Fibroblast of lung (primary cell): ENCODE measurements around the gene CACNB2.

Source experiments
- EZH2 ChIP-seq: IDR thresholded peaks from 2 replicates; pipeline ENCODE4 v1.5.1; 2012; ENCODE audit warnings: low read length, control low read depth, mild to moderate bottlenecking; ENCODE audit errors: missing control alignments
- TF ChIP-seq, protein P1 (sequence below), 2 donors: IDR thresholded peaks in 1 of 2; conservative IDR thresholded peaks in 1 of 2; 1 replicate in 1 of 2; 2 replicates in 1 of 2; pipeline ENCODE4 v1.5.1; 2011 to 2012; ENCODE audit warnings: low read length in 2 of 2, control low read depth in 1 of 2, inconsistent platforms in 1 of 2, low read depth in 1 of 2, mild to moderate bottlenecking in 1 of 2

DNA sequence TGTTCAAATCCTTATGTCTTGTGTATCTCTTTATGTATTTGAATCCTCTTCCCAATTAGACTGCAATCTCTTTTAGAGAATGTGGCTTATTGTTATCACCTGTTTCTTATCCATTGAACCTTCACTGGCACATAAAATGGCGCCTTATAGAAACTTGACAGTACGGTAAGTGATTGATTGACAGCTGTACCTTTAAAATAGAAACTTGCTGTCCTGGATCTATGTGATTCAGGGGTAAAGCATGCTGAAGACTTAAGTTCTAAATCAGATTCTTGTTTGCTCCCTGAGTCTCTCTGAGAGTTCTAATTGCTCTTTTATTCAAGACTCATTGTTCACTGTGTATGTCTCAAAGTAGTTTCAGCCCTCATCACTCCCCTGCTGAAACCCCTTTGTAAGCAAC lies 91.3 kb downstream of the CACNB2 start:
- TF ChIP-seq, protein P1, sequence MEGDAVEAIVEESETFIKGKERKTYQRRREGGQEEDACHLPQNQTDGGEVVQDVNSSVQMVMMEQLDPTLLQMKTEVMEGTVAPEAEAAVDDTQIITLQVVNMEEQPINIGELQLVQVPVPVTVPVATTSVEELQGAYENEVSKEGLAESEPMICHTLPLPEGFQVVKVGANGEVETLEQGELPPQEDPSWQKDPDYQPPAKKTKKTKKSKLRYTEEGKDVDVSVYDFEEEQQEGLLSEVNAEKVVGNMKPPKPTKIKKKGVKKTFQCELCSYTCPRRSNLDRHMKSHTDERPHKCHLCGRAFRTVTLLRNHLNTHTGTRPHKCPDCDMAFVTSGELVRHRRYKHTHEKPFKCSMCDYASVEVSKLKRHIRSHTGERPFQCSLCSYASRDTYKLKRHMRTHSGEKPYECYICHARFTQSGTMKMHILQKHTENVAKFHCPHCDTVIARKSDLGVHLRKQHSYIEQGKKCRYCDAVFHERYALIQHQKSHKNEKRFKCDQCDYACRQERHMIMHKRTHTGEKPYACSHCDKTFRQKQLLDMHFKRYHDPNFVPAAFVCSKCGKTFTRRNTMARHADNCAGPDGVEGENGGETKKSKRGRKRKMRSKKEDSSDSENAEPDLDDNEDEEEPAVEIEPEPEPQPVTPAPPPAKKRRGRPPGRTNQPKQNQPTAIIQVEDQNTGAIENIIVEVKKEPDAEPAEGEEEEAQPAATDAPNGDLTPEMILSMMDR (conservative IDR thresholded peaks at IDR 0.05 in 1 of 2, IDR thresholded peaks at IDR 0.05 in 1 of 2; ENCODE audit: low read depth in 1 of 2, low read length in 2 of 2) = no peak
- no peak for TF ChIP-seq EZH2
